ENCODE results near the gene BCKDK.

Gene BCKDK

GRCh38 chr16:31108035-31108793 is at the start of gene BCKDK:
BCKDK (plus strand) TSS chr16:31108386; CDS start chr16:31109224, 838 bp downstream.
- H3K4me1 Mint-ChIP-seq = peaks cover 44% of the 10 kb centered on the region
- ATAC-seq = peak; percentile 86
- DNase-seq = peak; percentile 69 to 76
- H3K9me3 Mint-ChIP-seq = no peaks in the 10 kb centered on the region
- peak within 1 kb of the TSS; percentile 90 to 95 for H3K4me3 Mint-ChIP-seq
- no peaks in the 10 kb centered on the region for H3K27me3 Mint-ChIP-seq
- peak within 1 kb of the TSS; percentile 76 to 93 for H3K27ac Mint-ChIP-seq

- ATAC-seq (no peak), DNase-seq (no peak)
- no peaks in the 10 kb centered on the region for H3K9me3 Mint-ChIP-seq
- H3K27me3 Mint-ChIP-seq = no peaks in the 10 kb centered on the region
- H3K4me3 Mint-ChIP-seq = no peak overlapping the region
- H3K27ac Mint-ChIP-seq = no peak overlapping the region
- peaks cover 32% of the 10 kb centered on the region for H3K4me1 Mint-ChIP-seq
These were observed 46.9 kb upstream of the BCKDK start for GRCh38 chr16:31061126-31061812.

DNA sequence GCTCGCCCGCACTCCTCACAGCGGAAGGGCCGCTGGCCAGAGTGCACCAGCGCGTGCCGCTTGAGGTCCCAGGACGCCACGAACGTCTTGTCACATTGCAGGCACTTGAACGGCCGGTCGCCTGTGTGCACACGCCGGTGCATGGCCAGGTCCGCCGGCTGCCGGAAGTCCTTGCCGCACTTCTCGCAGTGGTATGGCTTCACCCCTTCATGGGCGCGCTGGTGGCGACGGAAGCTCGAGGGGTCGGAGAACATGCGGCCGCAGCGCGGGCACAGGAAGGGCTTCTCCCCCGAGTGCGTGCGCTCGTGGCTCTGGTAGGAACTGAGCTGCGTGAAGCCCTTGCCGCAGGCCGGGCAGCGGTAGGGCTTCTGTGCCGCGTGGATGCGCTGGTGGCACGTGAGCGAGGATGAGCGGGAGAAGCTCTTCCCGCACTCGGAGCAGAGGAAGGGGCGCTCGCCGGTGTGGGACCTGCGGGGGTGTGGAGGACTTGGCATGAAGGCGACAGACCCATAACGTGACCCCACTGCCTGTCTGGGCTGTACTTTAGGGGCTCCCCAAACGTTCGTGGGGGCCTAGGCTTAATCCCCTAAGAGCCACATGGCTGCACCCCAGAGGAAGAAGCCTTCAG is 46.3 kb upstream of the BCKDK start:
- peaks cover 35% of the 10 kb centered on the region for H3K4me1 Mint-ChIP-seq
- no peak overlapping the region for H3K4me3 Mint-ChIP-seq
- H3K27ac Mint-ChIP-seq = no peak overlapping the region
- DNase-seq = no peak
- H3K27me3 Mint-ChIP-seq = no peaks in the 10 kb centered on the region
- no peak for ATAC-seq
- no peaks in the 10 kb centered on the region for H3K9me3 Mint-ChIP-seq

GRCh38 chr16:31063495-31063842 is 44.7 kb upstream of the BCKDK start:
- peak overlapping the region in 1 of 2 donors; percentile 80 for H3K27ac Mint-ChIP-seq
- H3K4me3 Mint-ChIP-seq = no peak overlapping the region
- peaks cover 42% of the 10 kb centered on the region for H3K4me1 Mint-ChIP-seq
- H3K9me3 Mint-ChIP-seq = no peaks in the 10 kb centered on the region
- DNase-seq = no peak
- no peaks in the 10 kb centered on the region for H3K27me3 Mint-ChIP-seq
- no peak for ATAC-seq

- Mint-ChIP-seq H3K4me1 (peaks cover 47% of the 10 kb centered on the region), H3K4me3 (peak overlapping the region; percentile 66 to 69), H3K27ac (peak overlapping the region; percentile 40 to 68), H3K9me3 (no peaks in the 10 kb centered on the region), H3K27me3 (no peaks in the 10 kb centered on the region)
- peak; percentile 61 for ATAC-seq
- no peak for DNase-seq
These were observed 44.2 kb upstream of the BCKDK start for GRCh38 chr16:31063843-31064611.

GRCh38 chr16:31064882-31065461 is 43.2 kb upstream of the BCKDK start:
- H3K4me3 Mint-ChIP-seq = peak overlapping the region; percentile 66 to 69
- DNase-seq (no peak), ATAC-seq (peak; percentile 66)

GRCh38 chr16:31067342-31067741 is 40.8 kb upstream of the BCKDK start:
- H3K9me3 Mint-ChIP-seq = no peaks in the 10 kb centered on the region
- no peaks in the 10 kb centered on the region for H3K27me3 Mint-ChIP-seq
- H3K4me3 Mint-ChIP-seq = no peak overlapping the region
- H3K27ac Mint-ChIP-seq = no peak overlapping the region
- ATAC-seq (no peak), DNase-seq (no peak)
- H3K4me1 Mint-ChIP-seq = peaks cover 62% of the 10 kb centered on the region

More at GRCh38 chr16:31064882-31065461, 43.2 kb upstream of the BCKDK start:
- H3K27ac Mint-ChIP-seq = peak overlapping the region; percentile 53 to 74
- no peaks in the 10 kb centered on the region for H3K27me3 Mint-ChIP-seq
- no peaks in the 10 kb centered on the region for H3K9me3 Mint-ChIP-seq
- H3K4me1 Mint-ChIP-seq = peaks cover 52% of the 10 kb centered on the region

DNA sequence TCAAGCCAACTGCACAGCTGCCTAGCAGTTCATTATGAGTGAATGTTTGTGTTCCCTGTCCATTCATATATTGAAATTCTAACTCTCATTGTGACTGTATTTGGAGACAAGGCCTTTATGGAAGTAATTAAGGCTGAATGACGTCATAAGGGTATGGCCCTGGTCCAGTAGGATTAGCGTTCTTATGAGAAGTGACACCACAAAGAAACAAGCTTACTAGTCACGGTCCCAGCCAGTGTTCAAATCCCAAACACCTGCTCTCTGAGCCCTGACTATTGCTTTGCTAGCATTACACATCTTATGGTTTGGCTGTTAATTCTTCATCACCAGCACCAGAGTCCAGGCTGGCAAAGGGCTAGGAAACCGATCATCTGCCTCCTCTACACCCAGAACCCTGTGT is 36.3 kb upstream of the BCKDK start:
- Mint-ChIP-seq H3K4me3 (peak overlapping the region; percentile 86 to 95), H3K27ac (peak overlapping the region in 1 of 2 donors; percentile 96), H3K9me3 (no peaks in the 10 kb centered on the region), H3K27me3 (no peaks in the 10 kb centered on the region), H3K4me1 (peaks cover 54% of the 10 kb centered on the region)
- ATAC-seq (no peak), DNase-seq (no peak)

GRCh38 chr16:31072540-31073141 is 35.5 kb upstream of the BCKDK start:
- H3K27me3 Mint-ChIP-seq = no peaks in the 10 kb centered on the region
- H3K4me3 Mint-ChIP-seq = peak overlapping the region; percentile 86 to 95
- H3K27ac Mint-ChIP-seq = peak overlapping the region; percentile 92 to 96
- H3K4me1 Mint-ChIP-seq = peaks cover 56% of the 10 kb centered on the region
- no peak for DNase-seq
- peak; percentile 1 for ATAC-seq
- H3K9me3 Mint-ChIP-seq = no peaks in the 10 kb centered on the region

- DNase-seq (peak; percentile 87 to 90), ATAC-seq (peak; percentile 76)
- Mint-ChIP-seq H3K4me1 (peaks cover 58% of the 10 kb centered on the region), H3K27me3 (no peaks in the 10 kb centered on the region), H3K27ac (peak overlapping the region; percentile 95 to 97), H3K9me3 (no peaks in the 10 kb centered on the region), H3K4me3 (peak overlapping the region; percentile 86 to 95)
These were observed 34.8 kb upstream of the BCKDK start for GRCh38 chr16:31073142-31073969.

DNA sequence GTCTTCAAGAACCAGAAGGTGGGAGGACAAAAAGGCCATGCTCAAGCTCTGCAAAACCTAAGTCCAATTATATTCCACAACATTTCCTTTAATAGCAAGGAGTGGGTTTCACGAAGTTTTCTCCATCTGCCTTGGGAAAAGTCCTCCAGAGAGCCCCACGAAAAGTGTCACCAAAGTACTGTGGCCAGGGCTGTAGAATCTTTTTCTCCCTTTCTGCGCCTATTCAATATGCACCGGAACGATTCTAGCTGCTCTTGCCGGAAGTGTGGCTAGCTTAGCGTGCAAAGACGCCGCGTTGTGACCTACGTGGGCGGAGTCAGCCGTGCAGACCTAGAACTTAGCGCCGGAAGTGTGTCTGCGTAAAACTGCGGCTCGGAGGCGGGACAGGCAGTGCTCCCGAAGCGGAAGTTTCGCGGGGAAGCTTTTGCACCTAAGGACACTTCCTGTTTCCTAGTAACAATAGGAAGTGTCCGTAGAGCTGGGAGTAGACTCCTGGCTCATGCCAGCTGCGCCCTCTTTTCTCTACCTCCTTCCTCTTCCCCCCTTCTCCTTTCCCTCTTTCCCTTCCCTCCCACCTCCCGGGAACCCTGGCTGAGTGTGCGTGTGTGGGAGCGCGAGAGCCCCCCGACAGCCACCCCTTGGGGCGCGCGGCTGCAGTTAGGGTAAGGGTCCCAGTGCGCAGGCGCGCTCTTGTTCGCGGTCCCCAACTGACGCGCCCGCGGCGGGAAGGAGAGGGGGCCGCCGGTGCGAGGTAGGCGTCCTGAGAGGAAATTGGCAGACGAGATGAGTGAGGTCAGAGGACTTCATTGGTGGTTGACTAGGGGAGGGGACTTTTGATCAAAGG is 34.0 kb upstream of the BCKDK start, which contains the start of the genes ZNF646 and ZNF668:
ZNF646 (plus strand) TSS at position 453 of the 844 bp plus-strand sequence. CDS start 1,903 bp downstream, outside the sequence.
ZNF668 (minus strand) TSS at position 271 of the 844 bp plus-strand sequence. CDS start 9,781 bp downstream, outside the sequence.
- peak; percentile 95 to 99 for DNase-seq
- Mint-ChIP-seq H3K27ac (peak within 1 kb of the TSS; percentile 96 to 97), H3K9me3 (no peaks in the 10 kb centered on the region), H3K4me1 (peaks cover 59% of the 10 kb centered on the region), H3K27me3 (no peaks in the 10 kb centered on the region), H3K4me3 (peak within 1 kb of the TSS; percentile 86 to 95)
- peak; percentile 88 for ATAC-seq

DNA sequence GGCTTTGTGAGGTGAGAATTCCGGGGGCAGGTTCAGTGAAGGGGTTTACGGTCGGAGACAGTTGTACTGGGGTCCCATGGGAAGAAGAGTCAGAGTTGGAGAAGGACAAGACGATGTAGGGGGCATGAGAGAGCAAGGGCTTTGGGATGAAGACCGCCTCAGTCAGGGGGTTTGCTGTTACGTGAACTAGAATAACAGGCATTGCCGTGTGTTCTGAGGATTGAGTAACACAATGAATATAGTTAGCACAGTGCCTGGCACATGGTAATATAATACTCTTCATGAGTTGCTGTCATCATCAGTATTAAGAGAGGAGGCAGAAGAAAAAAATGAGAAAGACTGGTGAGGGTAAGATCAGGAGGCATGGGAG is 33.4 kb upstream of the BCKDK start:
- H3K4me3 Mint-ChIP-seq = peak overlapping the region; percentile 86 to 95
- ATAC-seq = no peak
- H3K9me3 Mint-ChIP-seq = no peaks in the 10 kb centered on the region
- no peak for DNase-seq
- no peaks in the 10 kb centered on the region for H3K27me3 Mint-ChIP-seq
- H3K27ac Mint-ChIP-seq = peak overlapping the region; percentile 96
- peaks cover 62% of the 10 kb centered on the region for H3K4me1 Mint-ChIP-seq

- ATAC-seq (no peak), DNase-seq (no peak)
- H3K4me3 Mint-ChIP-seq = no peak overlapping the region
- H3K4me1 Mint-ChIP-seq = peaks cover 77% of the 10 kb centered on the region
- H3K27ac Mint-ChIP-seq = no peak overlapping the region
- H3K9me3 Mint-ChIP-seq = no peaks in the 10 kb centered on the region
- no peaks in the 10 kb centered on the region for H3K27me3 Mint-ChIP-seq
These were observed 31.9 kb upstream of the BCKDK start for GRCh38 chr16:31076319-31076718.

Measured in stimulated activated naive CD8-positive, alpha-beta T cell treated with anti-CD3 and anti-CD28 coated beads, Interleukin-15, amount 100 ng/mL, for 72 hours (primary cell).